NCI-H69 (cell line): Measurements from ENCODE around the gene EFNA2.

Experiments
- DNase-seq: peaks from one replicate; lab custom pipeline; 2025; lab: John Stamatoyannopoulos, UW

The EFNA2 gene

GRCh38 chr19:1285737-1286360 is at the start of gene EFNA2:
EFNA2 (plus strand) TSS chr19:1285873; CDS start chr19:1286169, 296 bp downstream.
- peak; percentile 48 for DNase-seq

DNA sequence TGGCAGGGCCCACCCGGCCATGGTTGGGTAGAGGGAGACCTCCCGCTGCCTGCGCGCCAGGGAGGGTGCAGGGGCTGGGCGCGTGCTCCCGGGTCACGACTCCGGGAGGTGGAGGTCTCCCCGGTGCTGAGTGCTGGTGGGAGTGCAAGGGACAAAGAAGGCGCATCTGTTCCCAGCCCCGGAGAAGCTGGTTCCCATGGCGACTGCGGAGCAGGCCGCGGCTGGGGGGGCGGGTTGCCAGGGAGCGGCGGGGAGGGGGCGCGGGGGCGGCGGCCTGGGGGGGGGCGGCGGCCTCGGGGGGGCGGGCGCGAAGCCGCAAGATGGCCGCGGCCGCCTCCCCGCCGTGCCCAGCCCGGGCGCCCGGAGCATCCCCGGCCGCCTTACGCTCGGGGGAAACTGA is 49.1 kb upstream of the EFNA2 start:
- peak; percentile 79 for DNase-seq

GRCh38 chr19:1237027-1237659 is 48.5 kb upstream of the EFNA2 start:
- DNase-seq, result peak; percentile 51

DNA sequence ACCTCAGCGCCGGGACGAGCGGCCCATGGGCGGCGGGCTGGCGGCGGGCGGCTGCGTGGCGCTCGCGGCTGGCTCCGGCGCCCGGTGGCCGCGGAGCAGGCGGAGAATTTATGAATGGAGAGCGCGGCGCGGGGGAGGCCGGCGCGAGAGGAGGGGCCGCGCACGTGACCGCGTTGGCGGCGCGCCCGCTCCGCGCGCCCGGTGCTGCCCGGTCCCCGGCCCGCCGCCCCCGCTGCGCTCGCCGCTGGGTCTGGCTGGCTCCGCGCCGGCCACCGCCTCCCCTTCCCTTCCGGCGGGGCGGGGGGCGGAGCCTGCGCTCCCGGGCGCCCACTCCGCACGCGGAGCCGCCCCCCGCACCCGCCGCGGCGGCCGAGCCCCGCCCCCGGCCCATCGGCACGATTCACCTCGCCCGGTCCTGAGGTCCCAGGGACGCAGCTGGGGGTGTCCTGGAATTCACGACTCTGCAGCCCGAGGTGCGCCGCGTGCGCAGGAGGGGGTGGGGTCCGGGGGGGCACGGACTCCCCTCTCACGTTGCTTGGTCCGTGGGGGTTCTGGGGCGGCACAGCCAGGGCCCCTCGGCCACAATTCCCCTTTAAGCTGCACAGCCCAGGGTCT is 47.8 kb upstream of the EFNA2 start, which contains the start of gene CBARP:
TSS of gene CBARP (minus strand) at position 252 of the 615 bp plus-strand sequence. CDS start 1,905 bp downstream, outside the sequence.
- peak; percentile 77 for DNase-seq

- DNase-seq, result no peak
Observed at GRCh38 chr19:1238369-1239303, 47.0 kb upstream of the EFNA2 start.

- DNase-seq, result no peak
Observed at GRCh38 chr19:1239420-1239795, 46.3 kb upstream of the EFNA2 start.

DNA sequence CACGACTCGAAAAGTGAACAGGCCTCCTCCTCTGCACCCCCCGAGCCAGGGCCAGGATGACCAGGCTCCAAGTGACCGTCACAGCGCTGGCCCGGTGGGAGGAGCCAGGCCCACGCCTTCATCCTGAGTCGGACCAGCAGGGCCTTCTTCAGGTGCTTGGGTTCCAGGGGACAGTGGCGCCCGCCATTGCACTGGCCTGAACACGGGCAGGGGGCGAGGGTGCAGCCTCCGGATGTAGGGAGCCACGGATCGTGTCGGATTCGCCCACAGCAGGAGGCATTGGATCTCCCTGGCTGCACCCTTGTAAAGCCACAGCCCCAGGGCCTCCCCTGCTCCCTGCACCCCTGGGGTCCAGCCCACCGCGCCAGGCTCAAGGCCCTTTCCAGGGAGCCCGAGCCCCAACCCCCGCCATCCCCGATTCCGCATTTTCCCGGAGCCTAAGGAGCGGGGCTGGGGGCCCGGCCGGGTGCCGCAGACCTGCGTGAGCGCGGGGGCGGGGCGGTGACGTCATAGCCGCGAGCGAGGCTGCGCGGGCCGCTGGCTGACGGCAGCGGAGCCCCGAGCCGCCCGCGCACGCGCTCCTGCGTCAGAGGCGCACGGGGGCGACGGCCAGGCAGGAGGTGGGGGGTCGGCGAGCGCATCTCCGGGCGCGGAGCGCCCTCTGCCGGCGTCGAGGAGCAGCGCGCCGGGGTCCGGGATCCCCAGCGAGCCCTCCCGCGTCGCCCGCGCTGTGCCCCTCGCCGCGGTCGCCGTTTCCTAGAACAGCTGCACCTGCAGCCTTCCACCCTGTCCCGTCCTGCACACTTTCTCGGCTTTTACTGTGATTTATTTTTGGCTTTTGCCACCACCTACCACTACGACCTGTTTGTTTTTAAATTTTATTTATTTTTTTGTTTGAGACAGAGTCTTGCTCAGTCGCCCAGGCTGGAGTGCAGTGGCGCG is 45.6 kb upstream of the EFNA2 start:
- peak; percentile 96 for DNase-seq

GRCh38 chr19:1240925-1241324 is 44.7 kb upstream of the EFNA2 start:
- no peak for DNase-seq

- DNase-seq, result peak; percentile 97
Observed at GRCh38 chr19:1241417-1242095, 44.1 kb upstream of the EFNA2 start, which contains the start of gene ATP5F1D. ATP5F1D (plus strand) TSS chr19:1241751; CDS start chr19:1241851, 100 bp downstream.

DNA sequence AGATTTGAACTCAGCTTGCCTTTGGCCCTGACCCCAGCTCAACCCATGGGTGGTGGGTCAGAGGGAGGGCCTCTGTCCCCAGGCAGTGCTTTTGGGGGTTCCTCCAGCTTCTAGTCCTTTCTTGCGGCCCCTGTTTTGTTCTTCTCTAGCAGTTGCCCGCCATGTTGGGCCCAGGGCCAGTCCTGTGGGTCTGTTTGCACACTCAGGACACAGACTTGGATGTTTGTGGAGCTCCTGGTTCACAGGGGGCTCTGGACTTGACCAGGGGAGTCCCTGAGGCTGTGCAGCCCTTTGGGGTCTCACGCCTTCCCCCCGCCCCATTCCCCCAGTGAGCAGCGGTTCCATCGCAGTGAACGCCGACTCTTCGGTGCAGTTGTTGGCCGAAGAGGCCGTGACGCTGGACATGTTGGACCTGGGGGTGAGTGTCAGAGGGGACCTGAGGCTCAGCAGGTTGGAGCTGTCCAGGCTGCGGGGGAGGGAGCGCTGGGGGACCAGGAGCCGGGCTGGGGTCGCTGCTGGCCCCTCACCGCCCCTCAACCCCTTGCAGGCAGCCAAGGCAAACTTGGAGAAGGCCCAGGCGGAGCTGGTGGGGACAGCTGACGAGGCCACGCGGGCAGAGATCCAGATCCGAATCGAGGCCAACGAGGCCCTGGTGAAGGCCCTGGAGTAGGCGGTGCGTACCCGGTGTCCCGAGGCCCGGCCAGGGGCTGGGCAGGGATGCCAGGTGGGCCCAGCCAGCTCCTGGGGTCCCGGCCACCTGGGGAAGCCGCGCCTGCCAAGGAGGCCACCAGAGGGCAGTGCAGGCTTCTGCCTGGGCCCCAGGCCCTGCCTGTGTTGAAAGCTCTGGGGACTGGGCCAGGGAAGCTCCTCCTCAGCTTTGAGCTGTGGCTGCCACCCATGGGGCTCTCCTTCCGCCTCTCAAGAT is 41.6 kb upstream of the EFNA2 start:
- peak; percentile 81 for DNase-seq

DNA sequence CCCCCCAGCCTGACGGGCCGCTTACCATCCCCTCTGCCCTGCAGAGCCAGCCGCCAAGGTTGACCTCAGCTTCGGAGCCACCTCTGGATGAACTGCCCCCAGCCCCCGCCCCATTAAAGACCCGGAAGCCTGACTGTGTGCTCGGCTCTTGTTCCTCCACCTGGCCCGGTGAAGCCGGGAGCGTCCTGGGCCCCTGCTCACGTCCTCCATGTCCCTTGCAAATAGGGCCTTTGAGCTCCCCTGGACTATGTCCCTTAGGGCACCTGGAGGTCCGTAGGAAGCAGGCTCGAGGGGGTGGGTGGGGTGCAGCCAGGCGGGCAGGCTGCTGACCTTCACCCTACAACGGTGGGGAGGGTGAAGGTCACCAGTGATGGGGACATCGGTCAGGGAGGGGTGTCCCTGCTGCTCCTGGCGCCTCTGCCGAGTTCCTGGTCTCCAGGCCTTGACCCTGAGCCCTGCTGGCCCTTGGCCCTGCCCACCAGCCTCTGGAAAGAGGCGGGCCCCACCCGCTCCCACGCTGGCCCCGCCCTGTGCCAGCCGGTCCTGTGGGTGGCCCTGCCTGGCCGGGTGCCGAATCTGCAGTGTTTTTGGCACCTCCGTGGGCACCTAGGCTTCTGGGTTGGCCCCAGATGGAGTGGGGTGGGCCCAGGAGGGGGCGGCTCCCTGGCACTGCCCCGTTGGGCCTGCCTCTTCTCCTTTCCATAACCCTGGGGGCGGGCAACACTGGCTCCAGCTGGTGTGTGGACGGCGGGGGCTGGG is 40.8 kb upstream of the EFNA2 start:
- no peak for DNase-seq

- DNase-seq, result peak; percentile 24
Observed at GRCh38 chr19:1245494-1246264, 40.0 kb upstream of the EFNA2 start.

- DNase-seq, result peak; percentile 57
Observed at GRCh38 chr19:1246265-1247087, 39.2 kb upstream of the EFNA2 start.

- DNase-seq, result no peak
Observed at GRCh38 chr19:1247748-1248138, 37.9 kb upstream of the EFNA2 start.

GRCh38 chr19:1248139-1248785 is 37.4 kb upstream of the EFNA2 start, which contains the start of gene MIDN:
MIDN (plus strand) TSS chr19:1248583; CDS start chr19:1250297, 1,714 bp downstream.
- peak; percentile 94 for DNase-seq

DNA sequence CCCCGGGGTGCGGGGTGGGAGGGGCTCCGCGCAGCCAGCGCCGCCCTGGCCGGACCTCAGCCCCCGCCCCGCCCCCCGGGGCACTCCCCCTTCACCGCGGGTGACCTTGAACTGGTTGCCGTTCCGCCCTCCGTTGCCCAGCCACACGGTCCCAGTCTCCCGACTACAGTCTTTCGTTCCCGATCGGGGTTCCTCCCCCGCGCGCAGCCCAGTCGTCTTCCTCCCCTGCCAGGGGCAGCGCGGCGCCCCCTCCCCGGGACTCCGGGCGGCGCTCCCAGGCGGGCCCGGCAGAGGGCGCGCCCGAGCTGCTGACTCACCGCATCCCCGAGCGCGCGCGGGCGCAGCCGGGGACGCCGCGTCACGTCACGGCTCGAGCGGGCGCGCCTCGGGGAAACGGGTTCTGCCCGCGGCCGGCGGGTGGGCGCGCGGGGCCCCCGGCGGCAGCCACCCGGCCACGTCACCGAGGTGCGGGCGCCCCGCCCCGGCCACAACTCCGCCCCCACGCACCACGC is 36.8 kb upstream of the EFNA2 start:
- DNase-seq, result peak; percentile 94
